GM12864 (cell line): ENCODE measurements around the gene LRRC66.
A peak's percentile ranks its signal among the peaks of the same experiment; 100 is the strongest.

Experiments used
- DNase-seq: peaks from one replicate; pipeline ENCODE4 v3.0.0-alpha.2; 2011; ENCODE audit warnings: low read depth
- H3K4me3 ChIP-seq: 2 replicates; pipeline ENCODE4 v1.5.1; 2011; ENCODE audit warnings: mild to moderate bottlenecking, low read depth, low read length, control low read depth
- TF ChIP-seq, protein P1 (sequence below): IDR thresholded peaks from 2 replicates; pipeline ENCODE4 v1.5.1; 2011; ENCODE audit warnings: low read depth, mild to moderate bottlenecking, moderate library complexity, low read length, control low read depth, inconsistent platforms; ENCODE audit errors: missing control alignments

LRRC66 gene

DNA sequence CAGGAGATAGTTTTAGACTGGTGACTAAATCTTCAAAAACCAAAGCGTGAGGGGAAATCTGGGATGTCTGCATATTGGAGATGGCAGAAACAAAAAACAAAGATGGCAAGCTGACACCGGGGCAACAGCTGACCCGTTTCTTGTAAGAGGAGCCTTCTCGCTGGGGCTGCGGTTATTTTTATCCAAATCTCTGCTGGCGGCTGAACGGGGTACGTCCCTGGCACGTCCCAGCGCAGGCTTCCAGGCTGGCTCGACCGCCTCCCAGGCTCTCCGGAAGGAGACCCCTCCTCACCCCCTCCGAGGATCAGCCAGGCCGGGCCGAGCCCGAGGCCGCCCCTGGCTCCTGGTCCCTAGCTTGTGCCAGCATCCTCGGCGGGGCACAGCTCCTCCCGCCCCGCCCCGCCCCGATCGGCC is 17.5 kb upstream of the LRRC66 start:
- peak overlapping the region; percentile 84 for H3K4me3 ChIP-seq
- TF ChIP-seq, protein P1, sequence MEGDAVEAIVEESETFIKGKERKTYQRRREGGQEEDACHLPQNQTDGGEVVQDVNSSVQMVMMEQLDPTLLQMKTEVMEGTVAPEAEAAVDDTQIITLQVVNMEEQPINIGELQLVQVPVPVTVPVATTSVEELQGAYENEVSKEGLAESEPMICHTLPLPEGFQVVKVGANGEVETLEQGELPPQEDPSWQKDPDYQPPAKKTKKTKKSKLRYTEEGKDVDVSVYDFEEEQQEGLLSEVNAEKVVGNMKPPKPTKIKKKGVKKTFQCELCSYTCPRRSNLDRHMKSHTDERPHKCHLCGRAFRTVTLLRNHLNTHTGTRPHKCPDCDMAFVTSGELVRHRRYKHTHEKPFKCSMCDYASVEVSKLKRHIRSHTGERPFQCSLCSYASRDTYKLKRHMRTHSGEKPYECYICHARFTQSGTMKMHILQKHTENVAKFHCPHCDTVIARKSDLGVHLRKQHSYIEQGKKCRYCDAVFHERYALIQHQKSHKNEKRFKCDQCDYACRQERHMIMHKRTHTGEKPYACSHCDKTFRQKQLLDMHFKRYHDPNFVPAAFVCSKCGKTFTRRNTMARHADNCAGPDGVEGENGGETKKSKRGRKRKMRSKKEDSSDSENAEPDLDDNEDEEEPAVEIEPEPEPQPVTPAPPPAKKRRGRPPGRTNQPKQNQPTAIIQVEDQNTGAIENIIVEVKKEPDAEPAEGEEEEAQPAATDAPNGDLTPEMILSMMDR, result no peak
- peak; percentile 7 for DNase-seq

DNA sequence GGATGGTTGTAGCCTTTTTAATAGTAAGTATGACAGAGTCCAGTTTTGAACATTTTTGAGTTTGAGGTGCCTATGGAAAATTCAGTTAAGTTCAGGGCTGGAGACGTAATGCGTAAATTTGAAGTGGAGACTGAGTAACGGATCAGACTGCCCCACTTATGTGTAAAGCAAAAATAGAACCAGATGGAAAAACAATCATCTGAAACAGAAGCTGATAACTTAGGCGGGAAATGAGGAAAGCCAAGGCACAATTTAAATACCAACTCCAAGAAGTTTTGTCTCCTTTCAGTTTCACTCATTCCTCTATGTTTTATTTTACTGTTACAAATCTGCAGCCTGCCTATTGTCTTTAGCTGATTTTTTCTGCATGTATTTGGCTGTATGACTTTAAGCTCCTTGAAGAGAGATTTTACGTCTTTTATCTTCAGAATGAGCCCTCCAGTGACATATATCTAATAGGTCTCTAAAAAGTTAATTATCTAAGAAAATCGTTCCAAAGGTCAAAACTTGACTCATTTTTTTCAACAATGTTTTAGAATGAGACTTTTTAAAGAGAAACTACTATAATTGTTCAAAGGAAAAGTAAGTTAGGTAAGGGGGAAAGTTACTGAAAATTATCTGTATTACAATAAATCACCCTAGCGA is 16.8 kb upstream of the LRRC66 start:
- H3K4me3 ChIP-seq, result peak overlapping the region; percentile 84; the same call in 1 of the 2 replicates
- DNase-seq, result no peak
- TF ChIP-seq, protein P1, result no peak

DNA sequence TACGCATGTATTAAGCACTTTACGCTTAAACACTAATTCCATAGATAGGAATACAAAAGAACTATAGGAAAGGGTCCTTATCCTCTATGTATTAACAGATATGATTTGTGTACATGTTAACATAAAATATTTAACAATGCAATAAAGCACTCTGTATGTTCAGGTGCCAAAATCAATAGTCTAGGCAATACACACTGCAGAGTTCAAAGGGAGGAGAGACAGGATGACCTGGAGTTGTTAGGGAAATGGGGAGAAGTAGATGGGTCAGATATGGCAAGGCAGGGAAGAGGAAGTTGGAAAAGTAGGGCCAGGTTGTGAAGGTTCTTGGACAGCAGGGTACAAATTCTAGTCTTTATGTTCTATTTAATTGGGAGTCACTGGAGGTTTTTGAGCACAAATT is 15.0 kb upstream of the LRRC66 start:
- H3K4me3 ChIP-seq, result no peak overlapping the region
- no peak for DNase-seq
- TF ChIP-seq, protein P1, result no peak

DNA sequence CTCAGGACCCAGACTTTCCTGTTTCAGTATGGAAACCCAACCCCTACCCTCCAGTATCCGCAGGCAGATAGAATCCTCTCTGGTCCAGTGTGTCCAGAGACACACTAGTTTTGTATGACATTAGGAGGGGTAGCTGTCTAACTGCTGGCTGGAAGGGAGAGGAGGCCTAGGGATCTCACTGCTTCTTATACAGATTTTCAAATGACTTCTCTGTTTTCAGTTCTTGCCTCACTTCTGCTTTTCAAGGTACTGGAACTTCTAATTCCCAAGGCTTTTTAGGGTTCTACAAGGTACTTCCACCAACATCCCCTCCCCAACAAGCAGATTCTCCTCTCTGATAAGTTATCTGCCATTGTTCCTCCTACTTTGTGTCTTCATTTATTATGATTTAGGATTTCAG is 11.8 kb upstream of the LRRC66 start:
- TF ChIP-seq, protein P1, result no peak
- no peak overlapping the region for H3K4me3 ChIP-seq
- no peak for DNase-seq

DNA sequence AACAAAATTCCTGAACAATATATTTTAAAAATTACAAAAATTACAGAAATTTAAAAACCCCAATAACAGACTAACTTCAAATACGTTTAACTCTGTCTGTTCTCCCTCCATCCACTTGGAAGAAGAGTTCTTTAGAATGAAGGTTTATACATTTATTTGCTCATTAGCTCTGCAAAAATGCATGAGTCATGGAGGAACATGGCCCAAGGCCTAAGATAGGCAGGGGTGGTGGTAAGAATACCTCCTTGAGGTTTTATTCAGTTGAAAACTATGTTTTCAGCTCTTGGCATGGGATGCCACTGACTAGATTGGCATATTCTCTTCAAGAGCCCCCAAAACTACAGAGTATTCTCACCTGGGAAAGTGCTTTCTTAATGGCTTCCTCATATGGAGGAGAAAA is 8.8 kb upstream of the LRRC66 start:
- no peak overlapping the region for H3K4me3 ChIP-seq
- TF ChIP-seq, protein P1, result no peak
- no peak for DNase-seq

DNA sequence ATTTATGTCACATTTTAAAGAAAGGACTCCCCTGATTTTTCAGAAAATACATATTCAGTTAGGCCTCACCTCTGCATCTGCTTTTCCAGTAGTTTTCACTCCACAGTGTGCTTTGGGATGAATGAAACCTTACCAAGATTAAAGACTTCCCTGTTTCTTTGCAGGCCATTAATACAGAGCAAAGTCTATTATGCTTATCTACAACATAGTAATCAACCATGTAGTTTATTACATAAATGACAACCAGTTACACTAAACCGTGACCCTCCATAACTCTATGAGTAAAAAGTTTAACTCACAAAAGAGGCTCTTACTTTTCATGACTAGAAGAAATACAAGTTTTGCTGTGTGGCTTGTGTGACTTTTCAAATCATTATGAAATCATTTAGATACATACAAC is 2.3 kb downstream of the LRRC66 start:
- no peak overlapping the region for H3K4me3 ChIP-seq
- DNase-seq, result no peak
- TF ChIP-seq, protein P1, result no peak

DNA sequence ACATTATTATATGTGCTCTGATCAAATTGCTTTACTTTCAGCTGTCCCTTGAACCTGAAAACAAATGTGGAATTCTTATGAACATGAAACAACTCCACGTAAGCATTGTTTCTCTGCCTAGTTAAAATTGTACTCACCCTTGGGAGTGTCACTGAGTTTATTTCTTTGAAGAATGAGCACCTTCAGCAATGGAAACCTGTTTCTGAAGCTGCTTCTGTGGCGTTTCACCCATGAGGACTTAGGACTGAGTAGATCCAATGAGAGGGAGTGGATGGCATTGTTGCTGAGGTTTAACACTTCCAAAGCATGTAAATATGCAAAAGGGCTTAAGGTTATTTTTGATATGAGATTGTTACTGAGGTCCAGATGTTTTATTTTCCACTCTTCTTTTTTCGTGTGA is 3.2 kb downstream of the LRRC66 start:
- no peak overlapping the region for H3K4me3 ChIP-seq
- TF ChIP-seq, protein P1, result no peak
- no peak for DNase-seq
